Muscle layer of duodenum (tissue), 2 donors: ENCODE measurements around the gene BSPH1.

Experiments
- H3K27ac ChIP-seq: one replicate; pipeline ENCODE4 v1.7.0; 2013; ENCODE audit warnings: mild to moderate bottlenecking, low read length
- H3K27me3 ChIP-seq: one replicate; pipeline ENCODE4 v1.7.0; 2013; ENCODE audit warnings: low read depth, mild to moderate bottlenecking, control low read depth, low read length
- H3K36me3 ChIP-seq, 2 donors: one replicate each; pipeline ENCODE4 v1.7.0; 2013; ENCODE audit warnings: low read length in 2 of 2, control low read depth in 1 of 2, mild to moderate bottlenecking in 1 of 2; ENCODE audit not compliant: insufficient read depth in 2 of 2, control insufficient read depth in 1 of 2
- H3K4me1 ChIP-seq, 2 donors: one replicate each; pipeline ENCODE4 v1.7.0; 2013; ENCODE audit warnings: low read length in 2 of 2, mild to moderate bottlenecking in 2 of 2, control low read depth in 1 of 2, moderate library complexity in 1 of 2; ENCODE audit not compliant: insufficient read depth in 2 of 2, control insufficient read depth in 1 of 2
- H3K4me3 ChIP-seq, 2 donors: one replicate each; pipeline ENCODE4 v1.7.0; 2013; ENCODE audit warnings: low read length in 2 of 2, low read depth in 1 of 2, mild to moderate bottlenecking in 1 of 2
- H3K9me3 ChIP-seq, 2 donors: one replicate each; pipeline ENCODE4 v1.7.0; 2013; ENCODE audit warnings: low read length in 2 of 2, control low read depth in 1 of 2, mild to moderate bottlenecking in 1 of 2; ENCODE audit not compliant: control insufficient read depth in 1 of 2
- donor health status: healthy.

BSPH1 gene, protein sequence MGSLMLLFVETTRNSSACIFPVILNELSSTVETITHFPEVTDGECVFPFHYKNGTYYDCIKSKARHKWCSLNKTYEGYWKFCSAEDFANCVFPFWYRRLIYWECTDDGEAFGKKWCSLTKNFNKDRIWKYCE

DNA sequence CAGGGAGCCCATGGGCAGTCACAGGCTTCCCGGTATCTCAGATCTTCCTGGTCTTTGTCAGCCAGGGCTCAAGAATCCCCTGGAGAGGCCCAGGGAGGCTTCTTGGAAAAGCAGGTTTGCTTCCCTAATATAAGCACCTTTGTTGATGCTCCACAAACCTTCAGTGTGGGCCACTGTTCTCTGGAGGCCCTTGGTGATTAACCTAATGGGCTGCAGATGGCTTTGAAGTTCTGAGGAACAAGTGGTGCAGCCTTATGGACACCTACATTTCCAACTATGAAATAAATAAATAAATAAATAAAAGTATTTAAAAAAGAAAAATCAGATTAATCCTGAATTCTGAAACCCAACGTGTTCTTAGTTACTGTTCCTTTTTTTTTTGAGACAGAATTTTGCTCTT lies at the start of gene BSPH1:
Gene BSPH1, minus strand, starts transcription at position 101 of the 400 bp plus-strand sequence. Its CDS starts 89 bp downstream, at position 12.
- no peaks in the 10 kb centered on the region for H3K4me1 ChIP-seq
- H3K27me3 ChIP-seq: no peaks in the 10 kb centered on the region
- no peaks in the 10 kb centered on the region for H3K9me3 ChIP-seq
- no peak within 1 kb of the TSS for H3K4me3 ChIP-seq
- H3K36me3 ChIP-seq: no peaks in the 10 kb centered on the region
- H3K27ac ChIP-seq: no peak within 1 kb of the TSS

DNA sequence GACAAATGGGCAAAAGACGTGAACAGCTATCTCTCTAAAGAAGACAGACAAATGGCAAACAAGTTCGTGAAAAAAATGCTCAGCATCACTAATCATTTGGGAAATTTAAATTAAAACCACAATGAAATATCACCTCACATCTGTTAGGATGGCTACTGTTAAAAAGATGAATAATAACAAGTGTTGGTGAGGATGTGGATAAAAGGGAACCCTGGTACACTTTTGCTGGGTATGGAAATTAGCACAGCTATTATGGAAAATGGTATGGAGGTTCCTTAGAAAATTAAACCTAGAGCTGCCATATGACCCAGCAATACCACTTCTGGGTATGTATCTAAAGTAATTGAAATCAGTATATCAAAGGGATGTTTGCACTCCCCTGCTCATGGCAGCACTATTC lies 44.8 kb upstream of the BSPH1 start:
- Histone ChIP-seq H3K9me3 (peaks cover 12% of the 10 kb centered on the region in 2 donors), H3K27ac (no peak overlapping the region), H3K4me3 (no peak overlapping the region), H3K27me3 (no peaks in the 10 kb centered on the region), H3K36me3 (no peaks in the 10 kb centered on the region), H3K4me1 (no peaks in the 10 kb centered on the region)

DNA sequence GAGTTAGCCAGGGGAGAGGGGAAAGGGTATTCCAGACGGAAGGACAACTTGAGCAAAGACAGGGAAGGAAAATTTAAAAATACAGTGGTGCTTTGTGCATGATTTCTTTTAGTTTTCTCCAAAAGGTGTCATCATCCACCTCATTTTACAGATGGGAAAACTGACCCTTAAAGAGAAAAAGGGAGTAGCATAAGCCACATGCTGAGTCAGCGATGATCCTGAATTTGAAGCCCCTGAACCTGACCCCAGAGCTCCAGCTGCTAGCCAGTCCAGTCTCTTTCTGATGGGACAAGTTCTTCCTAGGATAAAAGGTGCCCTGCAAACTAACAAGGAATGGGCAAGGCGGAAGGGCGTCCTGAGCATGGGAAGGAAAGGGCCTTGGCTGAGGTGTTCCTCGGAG lies 41.6 kb upstream of the BSPH1 start:
- no peak overlapping the region for H3K4me3 ChIP-seq
- no peaks in the 10 kb centered on the region for H3K36me3 ChIP-seq
- no peaks in the 10 kb centered on the region for H3K27me3 ChIP-seq
- peaks cover 12% of the 10 kb centered on the region in 2 donors for H3K9me3 ChIP-seq
- no peak overlapping the region for H3K27ac ChIP-seq
- H3K4me1 ChIP-seq: no peaks in the 10 kb centered on the region

DNA sequence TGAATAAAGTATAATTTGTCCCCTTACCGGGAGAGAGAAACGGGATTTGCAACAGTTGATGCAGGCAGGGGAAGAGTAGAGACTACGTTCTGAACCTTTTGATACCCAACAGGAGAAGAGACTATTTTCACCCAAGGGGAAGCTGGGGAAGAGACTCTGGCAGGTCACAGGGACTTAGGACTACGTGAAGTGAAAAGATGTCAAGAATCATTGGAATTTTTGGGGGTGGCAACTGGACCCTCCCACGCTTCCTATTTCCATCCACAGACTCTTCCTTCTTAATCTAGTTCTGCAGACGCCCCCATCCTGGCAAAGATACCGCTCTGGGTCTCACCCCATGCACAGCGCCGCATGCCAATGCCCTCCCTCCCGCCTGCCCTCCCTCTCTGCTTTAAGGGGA lies 38.1 kb upstream of the BSPH1 start:
- H3K9me3 ChIP-seq: no peaks in the 10 kb centered on the region
- H3K4me3 ChIP-seq: no peak overlapping the region
- no peaks in the 10 kb centered on the region for H3K27me3 ChIP-seq
- H3K4me1 ChIP-seq: no peaks in the 10 kb centered on the region
- H3K27ac ChIP-seq: no peak overlapping the region
- no peaks in the 10 kb centered on the region for H3K36me3 ChIP-seq

DNA sequence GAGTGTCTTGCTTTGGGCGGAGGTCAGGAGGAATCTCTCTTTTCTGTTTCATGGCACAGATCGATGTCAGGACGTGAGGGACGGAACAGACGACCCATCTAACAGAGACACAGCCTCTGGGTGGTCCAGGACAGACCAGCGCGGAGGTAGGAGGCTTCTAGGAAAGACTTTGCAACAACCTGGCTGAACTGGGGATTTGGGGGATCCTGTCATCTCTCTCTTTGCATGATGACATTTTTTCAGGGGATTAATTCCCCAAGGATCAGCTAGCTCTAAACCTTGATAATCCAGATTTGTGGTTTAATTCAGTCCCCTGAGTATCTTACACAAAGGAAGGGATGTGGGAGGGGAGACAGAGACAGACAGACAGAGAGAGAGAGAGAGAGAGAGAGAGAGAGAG lies 37.5 kb upstream of the BSPH1 start:
- H3K27me3 ChIP-seq: no peaks in the 10 kb centered on the region
- no peak overlapping the region for H3K27ac ChIP-seq

DNA sequence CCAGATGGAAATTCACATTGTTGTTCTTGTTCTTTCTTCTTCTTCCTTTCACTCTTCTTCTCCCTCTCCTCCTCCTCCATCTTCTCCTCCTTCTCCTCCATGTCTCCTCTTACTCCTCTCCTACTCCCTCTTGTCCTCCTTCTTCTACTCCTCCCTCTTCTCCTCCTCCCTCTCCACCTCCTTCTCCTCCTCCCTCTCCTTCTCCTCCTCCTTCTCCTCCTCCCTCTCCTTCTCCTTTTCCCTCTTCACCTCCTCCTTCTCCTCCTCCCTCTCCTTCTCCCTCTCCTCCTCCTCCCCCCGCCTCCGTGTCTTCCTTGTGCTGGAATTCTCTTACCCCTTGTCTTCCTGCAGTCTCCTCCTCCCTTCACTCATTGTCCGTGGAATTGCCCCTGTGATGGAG lies 33.5 kb upstream of the BSPH1 start:
- H3K27me3 ChIP-seq: no peaks in the 10 kb centered on the region
- H3K9me3 ChIP-seq: no peaks in the 10 kb centered on the region
- H3K36me3 ChIP-seq: no peaks in the 10 kb centered on the region
- no peak overlapping the region for H3K4me3 ChIP-seq
- H3K27ac ChIP-seq: no peak overlapping the region
- H3K4me1 ChIP-seq: no peaks in the 10 kb centered on the region

More for the DNA sequence above, 37.5 kb upstream of the BSPH1 start:
- Histone ChIP-seq H3K4me3 (no peak overlapping the region), H3K4me1 (no peaks in the 10 kb centered on the region), H3K9me3 (no peaks in the 10 kb centered on the region), H3K36me3 (no peaks in the 10 kb centered on the region)

DNA sequence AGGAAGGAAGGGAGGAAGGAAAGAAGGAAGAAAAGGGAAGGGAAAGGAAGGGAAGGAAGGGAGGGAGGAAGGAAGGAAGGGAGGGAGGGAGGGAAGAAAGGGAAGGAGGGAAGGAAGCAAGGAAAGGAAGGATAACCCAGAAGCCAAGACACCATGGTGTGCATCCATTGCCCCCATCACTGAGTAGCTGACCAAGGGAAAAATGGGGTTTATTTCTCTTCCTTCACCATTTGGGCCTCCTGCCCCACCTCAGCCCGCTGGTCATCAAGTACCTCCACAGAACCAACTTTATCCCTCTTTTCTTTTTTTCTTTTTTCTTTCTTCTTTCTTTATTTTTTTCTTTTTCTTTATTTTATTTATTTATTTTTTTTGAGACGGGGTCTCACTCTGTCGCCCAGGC lies 31.5 kb upstream of the BSPH1 start:
- Histone ChIP-seq H3K9me3 (no peaks in the 10 kb centered on the region), H3K4me3 (no peak overlapping the region), H3K4me1 (no peaks in the 10 kb centered on the region), H3K27ac (no peak overlapping the region), H3K36me3 (no peaks in the 10 kb centered on the region), H3K27me3 (no peaks in the 10 kb centered on the region)

DNA sequence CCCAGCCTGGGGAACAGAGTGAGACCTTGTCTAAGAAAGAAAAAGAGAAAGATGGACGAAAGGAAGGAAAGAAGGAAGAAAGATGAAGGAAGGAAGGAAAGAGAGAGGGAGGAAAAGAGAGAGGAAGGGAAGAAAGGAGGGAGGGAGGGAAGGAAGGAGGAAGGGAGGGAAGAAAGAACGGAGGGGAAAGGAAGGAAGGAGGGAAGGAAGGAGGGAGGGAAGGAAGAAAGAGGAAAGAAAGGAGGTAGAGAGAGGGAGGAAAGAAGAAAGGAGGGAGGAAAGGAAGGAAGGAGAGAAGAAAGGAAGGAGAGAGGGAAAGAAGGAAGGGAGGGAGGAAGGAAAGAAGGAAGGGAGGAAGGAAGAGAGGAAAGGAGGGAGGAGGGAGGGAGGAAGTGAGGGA lies 31.0 kb upstream of the BSPH1 start:
- H3K36me3 ChIP-seq: no peaks in the 10 kb centered on the region
- no peaks in the 10 kb centered on the region for H3K4me1 ChIP-seq
- H3K9me3 ChIP-seq: no peaks in the 10 kb centered on the region
- H3K27me3 ChIP-seq: no peaks in the 10 kb centered on the region
- no peak overlapping the region for H3K4me3 ChIP-seq
- H3K27ac ChIP-seq: no peak overlapping the region

DNA sequence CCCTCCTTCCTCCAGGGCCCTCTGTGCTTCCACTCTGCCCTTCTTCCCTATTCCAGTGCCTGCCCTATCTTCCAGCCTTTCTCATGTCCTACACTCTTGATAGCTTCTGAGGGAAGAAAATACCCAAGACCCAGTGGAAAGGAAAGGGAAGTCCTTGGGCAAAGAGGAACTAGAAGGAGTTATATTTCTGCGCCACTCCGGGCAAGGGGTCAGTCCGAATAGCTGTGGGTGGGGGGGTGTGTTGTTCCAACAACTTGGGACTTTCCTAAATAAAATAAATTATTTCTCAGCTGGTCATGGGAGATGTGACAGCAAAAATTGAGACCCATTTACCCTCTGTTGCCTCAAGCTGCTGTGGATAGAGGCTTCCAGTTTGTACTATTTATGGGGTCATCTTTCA lies 28.7 kb upstream of the BSPH1 start:
- H3K36me3 ChIP-seq: no peaks in the 10 kb centered on the region
- no peaks in the 10 kb centered on the region for H3K27me3 ChIP-seq
- H3K27ac ChIP-seq: no peak overlapping the region
- H3K4me3 ChIP-seq: no peak overlapping the region
- no peaks in the 10 kb centered on the region for H3K4me1 ChIP-seq
- peaks cover 0 to 3% of the 10 kb centered on the region in 2 donors for H3K9me3 ChIP-seq

DNA sequence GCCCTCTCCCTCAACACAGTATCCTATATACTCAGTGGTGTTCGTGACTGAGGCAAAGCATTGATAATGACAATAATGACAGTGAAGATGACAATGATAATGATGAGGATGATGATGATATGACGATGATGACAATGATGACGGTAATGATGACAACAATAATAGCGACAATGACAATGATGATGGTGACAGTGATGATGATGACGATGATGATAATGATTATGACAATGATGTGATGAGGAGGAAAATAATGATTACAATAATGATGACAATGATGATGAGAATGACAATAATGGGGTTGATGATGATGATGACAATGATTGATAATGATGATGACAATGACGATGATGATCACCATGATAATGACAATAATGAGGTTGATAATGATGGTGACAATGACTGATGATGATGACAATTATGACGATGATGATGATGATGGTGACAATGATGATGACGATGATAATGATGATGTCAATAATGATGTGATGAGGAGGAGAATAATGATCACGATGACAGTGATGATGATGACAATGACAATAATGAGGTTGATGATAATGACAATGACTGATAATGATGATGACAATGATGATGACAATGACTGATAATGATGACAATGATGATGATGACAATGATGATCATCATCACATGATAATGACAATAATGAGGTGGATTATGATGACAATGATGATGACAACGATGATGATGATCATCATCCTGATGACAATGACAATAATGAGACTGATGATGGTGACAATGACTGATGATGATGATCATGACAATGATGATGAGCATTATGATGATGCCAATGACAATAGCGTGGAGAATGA lies 19.2 kb upstream of the BSPH1 start:
- Histone ChIP-seq H3K36me3 (no peaks in the 10 kb centered on the region), H3K4me3 (no peak overlapping the region), H3K4me1 (no peaks in the 10 kb centered on the region), H3K27ac (no peak overlapping the region), H3K27me3 (no peaks in the 10 kb centered on the region), H3K9me3 (peaks cover 7 to 16% of the 10 kb centered on the region in 2 donors)

DNA sequence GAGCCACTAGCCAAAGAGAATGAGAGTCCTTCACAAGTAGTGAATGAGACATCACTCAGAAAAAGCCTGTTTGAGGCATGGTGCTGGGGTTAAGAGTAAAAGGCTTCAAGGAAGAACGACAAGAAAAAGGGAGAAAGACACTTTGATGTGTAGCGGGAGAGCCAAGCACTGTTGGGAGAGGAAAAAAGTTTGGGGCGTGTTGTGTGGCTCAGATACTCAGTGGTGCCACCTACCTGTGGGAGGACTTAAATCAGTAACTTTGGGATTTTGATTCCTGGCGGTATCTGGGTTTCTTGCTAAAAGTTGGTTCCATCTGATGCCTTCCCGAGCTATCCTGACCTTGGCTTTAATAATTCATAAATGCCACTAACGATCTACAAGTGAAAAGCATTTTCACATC lies 14.8 kb upstream of the BSPH1 start:
- peaks cover 6 to 7% of the 10 kb centered on the region in 2 donors for H3K9me3 ChIP-seq
- H3K27ac ChIP-seq: no peak overlapping the region
- no peaks in the 10 kb centered on the region for H3K36me3 ChIP-seq
- H3K27me3 ChIP-seq: no peaks in the 10 kb centered on the region
- no peaks in the 10 kb centered on the region for H3K4me1 ChIP-seq
- no peak overlapping the region for H3K4me3 ChIP-seq

DNA sequence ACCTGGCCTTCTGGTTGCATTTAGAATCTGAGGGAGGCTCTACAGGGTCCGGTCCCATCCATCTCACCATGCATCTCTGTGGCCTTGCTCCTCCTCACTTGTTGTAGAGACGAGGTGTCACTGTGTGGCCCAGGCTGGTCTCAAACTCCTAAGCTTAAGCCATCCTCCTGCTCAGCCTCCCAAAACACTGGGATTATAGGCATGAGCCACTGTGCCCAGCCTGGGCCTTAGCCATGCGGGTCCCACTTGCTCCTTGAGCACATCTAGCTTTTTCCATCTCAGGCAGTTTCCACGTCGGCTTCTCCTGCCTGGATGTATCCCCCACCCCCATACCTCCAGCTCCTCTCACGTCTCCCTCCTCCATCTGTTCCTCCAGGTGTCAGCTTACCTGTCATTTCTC lies 12.3 kb upstream of the BSPH1 start:
- no peak overlapping the region for H3K4me3 ChIP-seq
- no peak overlapping the region for H3K27ac ChIP-seq
- H3K4me1 ChIP-seq: no peaks in the 10 kb centered on the region
- no peaks in the 10 kb centered on the region for H3K36me3 ChIP-seq
- no peaks in the 10 kb centered on the region for H3K27me3 ChIP-seq
- H3K9me3 ChIP-seq: peaks cover 0 to under 1% of the 10 kb centered on the region in 2 donors
